ENCODE data around the gene CAP2. TPM values are rescaled to one million over a fixed set of nuclear protein-coding genes. Genes with fewer than 3 reads are reported as not detected.

Gene CAP2
- total and polyA plus RNA-seq, 2 experiments from 2014 or later = 6.7 to 9.1 TPM

GRCh38 chr6:17483391-17484016 is 90.1 kb downstream of the CAP2 start (continued):
- TF ChIP-seq ZNF462 (CRISPR knock-in tag; IDR thresholded peaks at IDR 0.05) (no peak), ZNF114 (CRISPR knock-in tag; IDR thresholded peaks at IDR 0.05) (no peak)

- H3K79me2 ChIP-seq (replicated peaks; ENCODE audit: insufficient read depth) = no peaks in the 10 kb centered on the region
- no peaks in the 10 kb centered on the region for H3K27me3 ChIP-seq (ENCODE audit: insufficient read depth)
- ATAC-seq = no peak
- no peaks in the 10 kb centered on the region; the same call in 2 of the 3 replicates for H3K9me3 Mint-ChIP-seq
- peaks cover 6% of the 10 kb centered on the region for H3K4me1 Mint-ChIP-seq
- no peak overlapping the region for H3K27ac Mint-ChIP-seq
- H3K27me3 Mint-ChIP-seq (ENCODE audit: insufficient read depth, low read depth, poor library complexity) = peaks cover 5% of the 10 kb centered on the region
- H3F3A ChIP-seq (replicated peaks; ENCODE audit: low read depth) = no peaks in the 10 kb centered on the region
- H3K4me3 ChIP-seq = no peak overlapping the region
- no peaks in the 10 kb centered on the region for H3K36me3 ChIP-seq (ENCODE audit: insufficient read depth)
- H3K4me3 Mint-ChIP-seq = no peak overlapping the region
- H3K4me2 ChIP-seq = no peak overlapping the region
- 0 out of 2 replicates have a peak, but pooled peaks cover 5% of the 10 kb centered on the region for H4K20me1 ChIP-seq (replicated peaks; ENCODE audit: insufficient read depth)
- H3K36me3 Mint-ChIP-seq (ENCODE audit: low read depth) = no peaks in the 10 kb centered on the region; the same call in 2 of the 3 replicates
- no peak for DNase-seq (ENCODE audit: low spot score)
- H3K27ac ChIP-seq (ENCODE audit: low read depth) = no peak overlapping the region
- H3K4me1 ChIP-seq (ENCODE audit: insufficient read depth) = peaks cover 6% of the 10 kb centered on the region
- no peak overlapping the region for H2AFZ ChIP-seq
- no peaks in the 10 kb centered on the region for H3K9me2 ChIP-seq (ENCODE audit: insufficient read depth)
- TF ChIP-seq NANOG (IDR thresholded peaks at IDR 0.05; ENCODE audit: borderline replicate concordance) (no peak), JUNB (IDR thresholded peaks at IDR 0.05; ENCODE audit: unreplicated experiment) (no peak), ZNF114 (CRISPR knock-in tag; IDR thresholded peaks at IDR 0.05) (no peak), ZNF331 (CRISPR knock-in tag; IDR thresholded peaks at IDR 0.05; ENCODE audit: low read depth) (no peak), CREB1 (CRISPR knock-in tag; IDR thresholded peaks at IDR 0.05; ENCODE audit: low read depth) (no peak), EZH2 (IDR thresholded peaks at IDR 0.05; ENCODE audit: low read depth, unreplicated experiment) (no peak), STAT1 (IDR thresholded peaks at IDR 0.05; ENCODE audit: unreplicated experiment) (no peak), CTCF (conservative IDR thresholded peaks at IDR 0.05; ENCODE audit: low read depth in 2 of 2) (no peak), ETS1 (IDR thresholded peaks at IDR 0.05) (no peak), REST (IDR thresholded peaks at IDR 0.05; ENCODE audit: unreplicated experiment) (no peak)
Observed at GRCh38 chr6:17484201-17484849, 90.9 kb downstream of the CAP2 start.

Data from GM23338 (cell line).